HepG2 (cell line): ENCODE data around the gene OPN5. TPM values are rescaled to one million over a fixed set of nuclear protein-coding genes. Genes with fewer than 3 reads are reported as not detected.

Source experiments
- ATAC-seq: fragments of 200-7000 bp; cut with Tn5 transposase; 3 replicates; pipeline ENCODE4 v1.9.1; 2020; ENCODE audit warnings: mild to moderate bottlenecking, moderate library complexity
- BruUV-seq: library from RNA; stranded (reverse); fragments of 400-500 nt; replicated peaks from 2 replicates; lab custom pipeline; 2021; lab: Mats Ljungman, UMichigan
- CTCF ChIA-PET: fragments of 300-600 bp; formaldehyde crosslinking; extraction: SDS; loops from one replicate; lab custom pipeline; 2021; ENCODE audit warnings: low total read pairs, inconsistent platforms, low intra/inter-chr PET ratio; lab: Yijun Ruan, JAX
- POLR2A ChIA-PET: fragments of 350-600 bp; sonication (Branson Sonifier 250); formaldehyde crosslinking; loops from one replicate; lab custom pipeline; 2020; ENCODE audit warnings: antibody characterized with exemption, inconsistent platforms; lab: Yijun Ruan, JAX
- DNase-seq: peaks from one replicate; pipeline ENCODE4 v3.0.0-alpha.2; 2015; ENCODE audit warnings: low spot score
- FAIRE-seq: peaks from 3 replicates; lab custom pipeline; 2011; peaks lifted over from hg19 to GRCh38; lab: Jason Lieb, UNC
- H2AFZ ChIP-seq: one replicate; pipeline ENCODE4 v1.6.1; 2011; ENCODE audit warnings: low read length, inconsistent platforms
- H3K27ac ChIP-seq: fragments of 300-600 bp; 3 replicates; pipeline ENCODE4 v1.8.0; 2011; ENCODE audit warnings: mixed run types, mild to moderate bottlenecking, mixed read lengths, low read length, inconsistent platforms; ENCODE audit not compliant: insufficient read depth; ENCODE audit errors: extremely low read length
- H3K27me3 ChIP-seq, 2 experiments: fragments of 200-600 bp in 1 of 2; 2 replicates in 1 of 2; 3 replicates in 1 of 2; pipeline versions ENCODE4 v1.6.0 to v1.8.0; 2011; ENCODE audit warnings: low read length in 2 of 2, mild to moderate bottlenecking in 2 of 2, moderate library complexity in 2 of 2, inconsistent platforms in 1 of 2; ENCODE audit not compliant: insufficient read depth in 2 of 2, control insufficient read depth in 1 of 2
- H3K36me3 ChIP-seq, 2 experiments: fragments of 200-600 bp in 1 of 2; replicated peaks in 1 of 2; 2 replicates in 1 of 2; 3 replicates in 1 of 2; pipeline versions ENCODE4 v1.5.1 to v1.8.0; 2011; ENCODE audit warnings: low read length in 2 of 2, inconsistent platforms in 1 of 2; ENCODE audit not compliant: insufficient read depth in 2 of 2, control insufficient read depth in 1 of 2
- H3K4me1 ChIP-seq: 2 replicates; pipeline ENCODE4 v1.5.1; 2012; ENCODE audit warnings: low read length, inconsistent platforms; ENCODE audit not compliant: insufficient read depth
- H3K4me2 ChIP-seq: 2 replicates; pipeline ENCODE4 v1.6.0; 2011; ENCODE audit warnings: low read depth, low read length, inconsistent platforms
- H3K4me3 ChIP-seq, 3 experiments: fragments of 200-600 bp in 1 of 3; sonication (generic), shearing (Covaris generic) in 1 of 3; replicated peaks in 1 of 3; 2 replicates each; pipeline ENCODE4 v1.5.1; 2011 to 2016; ENCODE audit warnings: low read length in 3 of 3, inconsistent platforms in 2 of 3, low read depth in 2 of 3, mild to moderate bottlenecking in 2 of 3, control low read depth in 1 of 3, mixed read lengths in 1 of 3; ENCODE audit not compliant: insufficient read depth in 1 of 3
- H3K79me2 ChIP-seq: one replicate; pipeline ENCODE4 v1.6.1; 2011; ENCODE audit warnings: low read length, inconsistent platforms; ENCODE audit not compliant: insufficient read depth
- H3K9ac ChIP-seq: 2 replicates; pipeline ENCODE4 v1.6.0; 2011; ENCODE audit warnings: mild to moderate bottlenecking, low read depth, low read length, inconsistent platforms; ENCODE audit not compliant: insufficient read depth
- H3K9me3 ChIP-seq: 2 replicates; pipeline ENCODE4 v1.5.1; 2012; ENCODE audit warnings: mild to moderate bottlenecking, low read length
- H4K20me1 ChIP-seq: 2 replicates; pipeline ENCODE4 v1.6.0; 2011; ENCODE audit warnings: inconsistent platforms, mild to moderate bottlenecking, low read length, moderate library complexity; ENCODE audit not compliant: insufficient read depth
- SP5 ChIP-seq: IDR thresholded peaks from 2 replicates; pipeline ENCODE4 v1.6.1; 2016; ENCODE audit warnings: low read depth, borderline replicate concordance
- ZNF318 ChIP-seq: sonication (generic); formaldehyde crosslinking; IDR thresholded peaks from 2 replicates; pipeline ENCODE4 v1.4.0; 2020; ENCODE audit warnings: mild to moderate bottlenecking, missing genetic modification reagents
- ZNF766 ChIP-seq: sonication (generic); formaldehyde crosslinking; IDR thresholded peaks from 2 replicates; pipeline ENCODE4 v1.5.0; 2020; ENCODE audit warnings: missing genetic modification reagents, borderline replicate concordance
- WGBS: methylation state at CpG from one replicate; pipeline ENCODE4 v1.1.6; 2017; ENCODE audit warnings: low lambda C conversion rate; 5-methylcytosine and 5-hydroxymethylcytosine counted together
- in situ Hi-C: cut with HindIII; loops from 2 replicates; pipeline ENCODE4 v1.10.0; 2017; ENCODE audit warnings: low pct_unique_long_range_greater_than_20kb; ENCODE audit not compliant: extremely low pct_ligation_motif_present
- intact Hi-C: fragments of 100-400 bp; cut with micrococcal nuclease; formaldehyde crosslinking; loops from one replicate; pipeline ENCODE4 v1.10.0; 2022; ENCODE audit not compliant: unreplicated experiment
- polyA plus RNA-seq, 8 experiments: library from polyadenylated mRNA; depleted of rRNA in 3 of 8; stranded (reverse) in 7 of 8; unstranded in 1 of 8; fragments of >200 nt; fragmentation: Illumina TruSeq in 4 of 8; extraction: Trizol in 4 of 8; gene quantifications; 2 replicates each; pipeline versions ENCODE4 v1.2.1 to v1.2.3, GENCODE V29; 2011 to 2016; ENCODE audit warnings: low read depth in 4 of 8, missing spikeins in 1 of 8, mixed read lengths in 1 of 8; ENCODE audit not compliant: insufficient read depth in 1 of 8
- total RNA-seq, 5 experiments: library from RNA; depleted of rRNA; stranded (reverse); fragments of >200 nt; fragmentation: Illumina TruSeq; extraction: Trizol; gene quantifications; 2 replicates each; pipeline ENCODE4 v1.2.3, GENCODE V29; 2016; ENCODE audit warnings: low read depth in 1 of 5

Gene OPN5
- total and polyA plus RNA-seq, 2 of the 13 experiments (the other 11 are each of a cell fraction or from before 2014, with no cell fraction given), result not detected

- H3K36me3 ChIP-seq, result no peaks in the 10 kb centered on the region
- DNase-seq (no peak), FAIRE-seq (no peak), ATAC-seq (no peak)
- no peak overlapping the region for H3K4me3 ChIP-seq
- no peaks in the 10 kb centered on the region for H3K9me3 ChIP-seq
- no peak overlapping the region for H3K9ac ChIP-seq
- H3K27ac ChIP-seq, result no peak overlapping the region
- CTCF ChIA-PET, result interaction anchor here (1.2 to 3.0 kb wide), 2 partner anchors 104 to 320 kb away, joined by 9 to 13 read pairs; no protein-coding TSS in a partner anchor
- intact Hi-C loops (loop anchor here (1.0 kb wide), 1 partner anchor 104 kb away; no protein-coding TSS in a partner anchor), in situ Hi-C loops (no loop called here)
- H2AFZ ChIP-seq, result no peak overlapping the region
- 3% methylated on average over 4 of the region's 4 CpGs for WGBS
- no peaks in the 10 kb centered on the region for H4K20me1 ChIP-seq
- no peaks in the 10 kb centered on the region for H3K79me2 ChIP-seq
- TF ChIP-seq SP5 (CRISPR knock-in tag), result no peak
- TF ChIP-seq ZNF318, result no peak
- no peak for TF ChIP-seq ZNF766 (CRISPR knock-in tag)
- no peak overlapping the region for H3K4me2 ChIP-seq
- H3K27me3 ChIP-seq, result no peaks in the 10 kb centered on the region
- no TSS peak for BruUV-seq
- H3K4me1 ChIP-seq, result no peaks in the 10 kb centered on the region
- POLR2A ChIA-PET, result no interaction called here
Observed at GRCh38 chr6:47734831-47735481, 46.9 kb upstream of the OPN5 start.
